Measurements from ENCODE around the gene ZNF224. TPM values are rescaled to one million over a fixed set of nuclear protein-coding genes. Genes with fewer than 3 reads are reported as not detected.

Gene ZNF224
- total and polyA plus RNA-seq, 2 donors (not counting 1 experiment from before 2014, with no cell fraction given), result 30.7 to 96.1 TPM

GRCh38 chr19:44151491-44151890 lies 57.3 kb downstream of the ZNF224 start:
- Mint-ChIP-seq H3K9me3 (ENCODE audit: insufficient read depth) (peaks cover 10% of the 10 kb centered on the region), H3K4me1 (no peaks in the 10 kb centered on the region), H3K4me3 (no peak overlapping the region), H3K27ac (no peak overlapping the region), H3K27me3 (no peaks in the 10 kb centered on the region)
- TF ChIP-seq CTCF (IDR thresholded peaks at IDR 0.05), result no peak
- no peak for TF ChIP-seq EZH2 (IDR thresholded peaks at IDR 0.05; ENCODE audit: borderline replicate concordance, insufficient read depth, low read depth, low read length, poor library complexity, severe bottlenecking)
- DNase-seq (no peak), ATAC-seq (ENCODE audit: low read depth) (no peak)
- H3K4me1 ChIP-seq (ENCODE audit: control insufficient read depth in 2 of 2, insufficient read depth in 2 of 2, low read length in 2 of 2), result no peaks in the 10 kb centered on the region
- H3K27ac ChIP-seq (ENCODE audit: low read length in 2 of 2), result no peak overlapping the region
- ChIA-PET POLR2A (no interaction called here), CTCF (no interaction called here)
- peaks cover 7 to 25% (median 12%) of the 10 kb centered on the region in 3 donors for H3K9me3 ChIP-seq (ENCODE audit: control extremely low read depth in 1 of 3, control insufficient read depth in 2 of 3, insufficient read depth in 1 of 3, low read length in 2 of 3)
- H3K36me3 ChIP-seq (replicated peaks in 1 of 2; ENCODE audit: control extremely low read depth in 1 of 2, control insufficient read depth in 1 of 2, extremely low read depth in 1 of 2, insufficient read depth in 2 of 2, low read length in 1 of 2), result peaks cover 6 to 57% of the 10 kb centered on the region in 2 experiments
- no peaks in the 10 kb centered on the region for H3K27me3 ChIP-seq (replicated peaks in 1 of 4; ENCODE audit: control extremely low read depth in 1 of 4, control insufficient read depth in 3 of 4, insufficient read depth in 4 of 4, low read length in 3 of 4)
- H3K4me2 ChIP-seq (replicated peaks; ENCODE audit: low read depth, low read length, poor library complexity, severe bottlenecking), result no peak overlapping the region
- H2AFZ ChIP-seq (ENCODE audit: insufficient read depth, low read depth, low read length, poor library complexity, severe bottlenecking), result no peak overlapping the region
- intact Hi-C loops (cut with micrococcal nuclease), result no loop called here
- WGBS (ENCODE audit: insufficient coverage), result no CpG with 5 or more reads among the region's 5 CpGs
- H4K20me1 ChIP-seq (ENCODE audit: control insufficient read depth, insufficient read depth, low read length, poor library complexity, severe bottlenecking), result no peaks in the 10 kb centered on the region
- H3K4me3 ChIP-seq (ENCODE audit: control extremely low read depth in 1 of 5, extremely low read depth in 1 of 5, insufficient read depth in 1 of 5, low read depth in 2 of 5, low read length in 4 of 5), result no peak overlapping the region
- no peak overlapping the region for H3K9ac ChIP-seq (ENCODE audit: low read length)
- H3K79me2 ChIP-seq (ENCODE audit: control insufficient read depth, insufficient read depth, low read length), result no peaks in the 10 kb centered on the region

- POLR2A ChIA-PET, result no interaction called here
- no peak for TF ChIP-seq CTCF (IDR thresholded peaks at IDR 0.05)
- no peak for TF ChIP-seq EZH2 (IDR thresholded peaks at IDR 0.05; ENCODE audit: borderline replicate concordance, insufficient read depth, low read depth, low read length, poor library complexity, severe bottlenecking)
- H3K9me3 ChIP-seq (ENCODE audit: control extremely low read depth in 1 of 3, control insufficient read depth in 2 of 3, insufficient read depth in 1 of 3, low read length in 2 of 3), result peaks cover 14 to 59% (median 38%) of the 10 kb centered on the region in 3 donors
- no peak for ATAC-seq (ENCODE audit: low read depth)
- CTCF ChIA-PET, result no interaction called here
- no peaks in the 10 kb centered on the region for H3K27me3 Mint-ChIP-seq
- H3K4me3 ChIP-seq (ENCODE audit: control extremely low read depth in 1 of 5, extremely low read depth in 1 of 5, insufficient read depth in 1 of 5, low read depth in 2 of 5, low read length in 4 of 5), result no peak overlapping the region
- no peaks in the 10 kb centered on the region for H3K4me1 Mint-ChIP-seq
- H3K36me3 ChIP-seq (replicated peaks in 1 of 2; ENCODE audit: control extremely low read depth in 1 of 2, control insufficient read depth in 1 of 2, extremely low read depth in 1 of 2, insufficient read depth in 2 of 2, low read length in 1 of 2), result peaks cover 11 to 46% of the 10 kb centered on the region in 2 experiments
- no peaks in the 10 kb centered on the region for H3K27me3 ChIP-seq (replicated peaks in 1 of 4; ENCODE audit: control extremely low read depth in 1 of 4, control insufficient read depth in 3 of 4, insufficient read depth in 4 of 4, low read length in 3 of 4)
- no peak for DNase-seq
- WGBS (ENCODE audit: insufficient coverage), result no CpG with 5 or more reads among the region's 2 CpGs
- H4K20me1 ChIP-seq (ENCODE audit: control insufficient read depth, insufficient read depth, low read length, poor library complexity, severe bottlenecking), result no peaks in the 10 kb centered on the region
- no peaks in the 10 kb centered on the region for H3K79me2 ChIP-seq (ENCODE audit: control insufficient read depth, insufficient read depth, low read length)
- no peak overlapping the region for H2AFZ ChIP-seq (ENCODE audit: insufficient read depth, low read depth, low read length, poor library complexity, severe bottlenecking)
- H3K4me2 ChIP-seq (replicated peaks; ENCODE audit: low read depth, low read length, poor library complexity, severe bottlenecking), result no peak overlapping the region
- intact Hi-C loops (cut with micrococcal nuclease), result no loop called here
- no peak overlapping the region for H3K27ac Mint-ChIP-seq
- H3K27ac ChIP-seq (ENCODE audit: low read length in 2 of 2), result no peak overlapping the region
- peaks cover 21% of the 10 kb centered on the region for H3K9me3 Mint-ChIP-seq (ENCODE audit: insufficient read depth)
- H3K4me3 Mint-ChIP-seq, result no peak overlapping the region
- no peak overlapping the region for H3K9ac ChIP-seq (ENCODE audit: low read length)
- H3K4me1 ChIP-seq (ENCODE audit: control insufficient read depth in 2 of 2, insufficient read depth in 2 of 2, low read length in 2 of 2), result no peaks in the 10 kb centered on the region
Measured at GRCh38 chr19:44156475-44156874, 62.3 kb downstream of the ZNF224 start.

Small RNAs within 50 kb of the gene (small RNA-seq; reads per million reads assigned to genes)
- not detected for gene RNU6-902P (ENCODE audit: insufficient read length, low read depth, low replicate concordance)

Other genes starting within 250 kb of the ZNF224 start
- gene ZNF404, start 210.4 kb upstream of the ZNF224 start, total RNA-seq, result 5.5 and 6.6 TPM in 2 replicates
- 3.1 and 4.5 TPM in 2 replicates for gene ZNF404, start 210.4 kb upstream of the ZNF224 start, polyA plus RNA-seq
- gene ZNF45, start 159.1 kb upstream of the ZNF224 start, total RNA-seq, result 30.1 and 31.7 TPM in 2 replicates
- gene ZNF45, start 159.1 kb upstream of the ZNF224 start, polyA plus RNA-seq, result 10.6 and 11.1 TPM in 2 replicates
- 5.0 and 7.0 TPM in 2 replicates for gene ZNF221, start 143.1 kb upstream of the ZNF224 start, total RNA-seq
- 0.63 and 2.1 TPM in 2 replicates for gene ZNF221, start 143.1 kb upstream of the ZNF224 start, polyA plus RNA-seq
- gene ZNF155, start 110.2 kb upstream of the ZNF224 start, total RNA-seq, result 8.4 and 8.9 TPM in 2 replicates
- 3.8 and 8.1 TPM in 2 replicates for gene ZNF155, start 110.2 kb upstream of the ZNF224 start, polyA plus RNA-seq
- gene ZNF230, start 91.4 kb upstream of the ZNF224 start, total RNA-seq, result 16.8 TPM in 2 replicates
- 3.6 and 3.7 TPM in 2 replicates for gene ZNF230, start 91.4 kb upstream of the ZNF224 start, polyA plus RNA-seq
- gene ZNF222, start 69.0 kb upstream of the ZNF224 start, total RNA-seq, result 7.5 and 9.1 TPM in 2 replicates
- gene ZNF222, start 69.0 kb upstream of the ZNF224 start, polyA plus RNA-seq, result 2.5 and 4.3 TPM in 2 replicates
- gene ZNF223, start 42.3 kb upstream of the ZNF224 start, total RNA-seq, result 7.3 and 9.5 TPM in 2 replicates
- 2.9 and 7.1 TPM in 2 replicates for gene ZNF223, start 42.3 kb upstream of the ZNF224 start, polyA plus RNA-seq
- 3.3 and 4.9 TPM in 2 replicates for gene ZNF284, start 22.2 kb upstream of the ZNF224 start, total RNA-seq
- gene ZNF284, start 22.2 kb upstream of the ZNF224 start, polyA plus RNA-seq, result 2.1 and 3.4 TPM in 2 replicates
- 12.1 and 13.1 TPM in 2 replicates for gene ZNF225, start 19.0 kb downstream of the ZNF224 start, total RNA-seq
- 1.4 TPM in 2 replicates for gene ZNF225, start 19.0 kb downstream of the ZNF224 start, polyA plus RNA-seq
- 24.1 and 27.5 TPM in 2 replicates for gene ZNF234, start 47.2 kb downstream of the ZNF224 start, total RNA-seq
- gene ZNF234, start 47.2 kb downstream of the ZNF224 start, polyA plus RNA-seq, result 2.1 and 3.1 TPM in 2 replicates
- 55.8 and 58.8 TPM in 2 replicates for gene ZNF226, start 70.7 kb downstream of the ZNF224 start, total RNA-seq
- gene ZNF226, start 70.7 kb downstream of the ZNF224 start, polyA plus RNA-seq, result 14.8 and 17.8 TPM in 2 replicates
- gene ZNF227, start 118.2 kb downstream of the ZNF224 start, total RNA-seq, result 49.5 and 53.0 TPM in 2 replicates
- gene ZNF227, start 118.2 kb downstream of the ZNF224 start, polyA plus RNA-seq, result 5.9 and 6.0 TPM in 2 replicates
- 1.2 and 1.3 TPM in 2 replicates for gene ZNF233, start 165.5 kb downstream of the ZNF224 start, total RNA-seq
- gene ZNF233, start 165.5 kb downstream of the ZNF224 start, polyA plus RNA-seq, result 0.61 and 0.75 TPM in 2 replicates
- gene ZNF235, start 210.7 kb downstream of the ZNF224 start, total RNA-seq, result 18.8 and 19.5 TPM in 2 replicates
- gene ZNF235, start 210.7 kb downstream of the ZNF224 start, polyA plus RNA-seq, result 4.3 and 4.7 TPM in 2 replicates